Natural killer cell (primary cell): ENCODE measurements around the gene CGNL1. TPM values are rescaled to one million over a fixed set of nuclear protein-coding genes. Genes with fewer than 3 reads are reported as not detected.

Experiments used
- ATAC-seq, 3 donors: fragments of 150-1000 bp in 2 of 3; fragments of 200-7000 bp in 1 of 3; cut with Tn5 transposase; 1 replicate in 1 of 3; 2 replicates in 2 of 3; pipeline ENCODE4 v1.10.0; 2021; ENCODE audit warnings: mild to moderate bottlenecking in 2 of 3, moderate library complexity in 2 of 3
- DNase-seq, 2 donors: peaks; one replicate each; pipeline versions ENCODE4 v3.0.0 to v3.0.0-alpha.2; 2013 to 2021; ENCODE audit warnings: mixed read lengths in 1 of 2
- H3K27ac ChIP-seq: one replicate; pipeline ENCODE4 v1.5.1; 2013; ENCODE audit warnings: mild to moderate bottlenecking, low read length
- H3K27me3 ChIP-seq: one replicate; pipeline ENCODE4 v1.6.1; 2013; ENCODE audit warnings: low read length; ENCODE audit not compliant: control insufficient read depth, insufficient read depth
- H3K36me3 ChIP-seq: one replicate; pipeline ENCODE4 v1.6.1; 2013; ENCODE audit warnings: low read length; ENCODE audit not compliant: control insufficient read depth, insufficient read depth
- H3K4me1 ChIP-seq: one replicate; pipeline ENCODE4 v1.6.1; 2013; ENCODE audit warnings: low read length; ENCODE audit not compliant: control insufficient read depth, insufficient read depth
- H3K4me3 ChIP-seq: one replicate; pipeline ENCODE4 v1.5.1; 2013; ENCODE audit warnings: low read length
- H3K9me3 ChIP-seq: one replicate; pipeline ENCODE4 v1.6.1; 2013; ENCODE audit warnings: low read length; ENCODE audit not compliant: control insufficient read depth, insufficient read depth
- H3K27ac Mint-ChIP-seq, 2 donors: one replicate each; pipeline ENCODE4 v1.8.0; 2022; ENCODE audit warnings: mild to moderate bottlenecking in 2 of 2, mixed read lengths in 2 of 2, moderate library complexity in 1 of 2
- H3K27me3 Mint-ChIP-seq, 2 donors: one replicate each; pipeline ENCODE4 v1.8.0; 2022; ENCODE audit warnings: low read depth in 2 of 2, mixed read lengths in 2 of 2
- H3K36me3 Mint-ChIP-seq: one replicate; pipeline ENCODE4 v1.8.0; 2022; ENCODE audit warnings: mixed read lengths
- H3K4me1 Mint-ChIP-seq, 2 donors: one replicate each; pipeline ENCODE4 v1.8.0; 2022; ENCODE audit warnings: mixed read lengths in 2 of 2
- H3K4me3 Mint-ChIP-seq: one replicate; pipeline ENCODE4 v1.8.0; 2022; ENCODE audit warnings: mild to moderate bottlenecking, moderate library complexity, mixed read lengths
- H3K9me3 Mint-ChIP-seq, 2 donors: one replicate each; pipeline ENCODE4 v1.8.0; 2022; ENCODE audit warnings: mixed read lengths in 2 of 2
- CTCF ChIP-seq: fragments of 200-600 bp; IDR thresholded peaks from one replicate; pipeline ENCODE4 v1.8.0; 2022; ENCODE audit warnings: antibody characterized with exemption
- WGBS: methylation state at CpG from one replicate; pipeline ENCODE4 v1.1.7; 2013; ENCODE audit warnings: missing lambda C conversion rate; ENCODE audit not compliant: insufficient coverage; 5-methylcytosine and 5-hydroxymethylcytosine counted together
- intact Hi-C: fragments of 100-400 bp; cut with micrococcal nuclease; formaldehyde crosslinking; loops from one replicate; pipeline ENCODE4 v1.14.2; 2022
- total RNA-seq, 4 donors: library from RNA; stranded (reverse); fragments of 120-200 nt in 1 of 4; gene quantifications; one replicate each; pipeline versions ENCODE4 v1.2.3 to v1.2.4, GENCODE V29; 2013 to 2022

The CGNL1 gene
- total RNA-seq, 3 donors from 2014 or later (not counting 1 experiment from before 2014, with no cell fraction given): not detected

GRCh38 chr15:57463360-57463759, 87.1 kb downstream of the CGNL1 start:
- Mint-ChIP-seq H3K9me3 (no peaks in the 10 kb centered on the region), H3K36me3 (no peaks in the 10 kb centered on the region), H3K27ac (no peak overlapping the region), H3K27me3 (peaks cover 8 to 15% of the 10 kb centered on the region in 2 donors), H3K4me1 (no peaks in the 10 kb centered on the region), H3K4me3 (no peak overlapping the region)
- Histone ChIP-seq H3K36me3 (no peaks in the 10 kb centered on the region), H3K27me3 (no peaks in the 10 kb centered on the region), H3K4me3 (no peak overlapping the region), H3K27ac (no peak overlapping the region), H3K9me3 (no peaks in the 10 kb centered on the region), H3K4me1 (no peaks in the 10 kb centered on the region)
- no peak for TF ChIP-seq CTCF
- intact Hi-C loops: no loop called here
- WGBS: 91% methylated on average over 7 of the region's 7 CpGs
- no peak for ATAC-seq
- DNase-seq: no peak

GRCh38 chr15:57464480-57464879, 88.2 kb downstream of the CGNL1 start:
- Histone ChIP-seq H3K36me3 (no peaks in the 10 kb centered on the region), H3K9me3 (no peaks in the 10 kb centered on the region), H3K4me1 (no peaks in the 10 kb centered on the region), H3K27me3 (no peaks in the 10 kb centered on the region), H3K4me3 (no peak overlapping the region), H3K27ac (no peak overlapping the region)
- Mint-ChIP-seq H3K27ac (no peak overlapping the region), H3K4me3 (no peak overlapping the region), H3K4me1 (no peaks in the 10 kb centered on the region), H3K36me3 (no peaks in the 10 kb centered on the region), H3K9me3 (no peaks in the 10 kb centered on the region), H3K27me3 (peaks cover 14 to 25% of the 10 kb centered on the region in 2 donors)
- intact Hi-C loops: no loop called here
- ATAC-seq: no peak
- no peak for TF ChIP-seq CTCF
- no peak for DNase-seq
- 93% methylated on average over 3 of the region's 3 CpGs for WGBS

GRCh38 chr15:57468486-57468885, 92.2 kb downstream of the CGNL1 start:
- intact Hi-C loops: no loop called here
- DNase-seq (no peak), ATAC-seq (no peak)
- no peaks in the 10 kb centered on the region for H3K27me3 ChIP-seq
- no peak overlapping the region for H3K27ac Mint-ChIP-seq
- no peaks in the 10 kb centered on the region for H3K9me3 Mint-ChIP-seq
- no peak overlapping the region for H3K27ac ChIP-seq
- no peaks in the 10 kb centered on the region for H3K4me1 ChIP-seq
- H3K4me1 Mint-ChIP-seq: peaks cover 0 to 5% of the 10 kb centered on the region in 2 donors
- no peak for TF ChIP-seq CTCF
- H3K36me3 Mint-ChIP-seq: no peaks in the 10 kb centered on the region
- no peak overlapping the region for H3K4me3 Mint-ChIP-seq
- no peaks in the 10 kb centered on the region for H3K9me3 ChIP-seq
- peaks cover 33 to 53% of the 10 kb centered on the region in 2 donors for H3K27me3 Mint-ChIP-seq
- 89% methylated on average over 3 of the region's 4 CpGs for WGBS
- H3K36me3 ChIP-seq: no peaks in the 10 kb centered on the region
- H3K4me3 ChIP-seq: no peak overlapping the region

GRCh38 chr15:57470543-57470942, 94.2 kb downstream of the CGNL1 start:
- no peak for DNase-seq
- intact Hi-C loops: no loop called here
- H3K27ac Mint-ChIP-seq: no peak overlapping the region
- Histone ChIP-seq H3K36me3 (no peaks in the 10 kb centered on the region), H3K4me3 (no peak overlapping the region), H3K27me3 (no peaks in the 10 kb centered on the region), H3K27ac (no peak overlapping the region), H3K9me3 (no peaks in the 10 kb centered on the region), H3K4me1 (no peaks in the 10 kb centered on the region)
- TF ChIP-seq CTCF: no peak
- no peaks in the 10 kb centered on the region for H3K36me3 Mint-ChIP-seq
- ATAC-seq: no peak
- H3K4me1 Mint-ChIP-seq: peaks cover 0 to 5% of the 10 kb centered on the region in 2 donors
- H3K4me3 Mint-ChIP-seq: no peak overlapping the region
- H3K9me3 Mint-ChIP-seq: no peaks in the 10 kb centered on the region
- WGBS: 14% methylated on average over 3 of the region's 3 CpGs
- H3K27me3 Mint-ChIP-seq: peaks cover 39 to 55% of the 10 kb centered on the region in 2 donors
